ENCODE data around the gene FGD4.

GRCh38 chr12:32669584-32669983 is 270.2 kb downstream of the FGD4 start:
- no peak for TF ChIP-seq CTCF (IDR thresholded peaks at IDR 0.05)
- no peak for TF ChIP-seq POLR2A (IDR thresholded peaks at IDR 0.05)

All from testis (tissue), 2 donors.